OCI-LY7 (cell line): ENCODE results near the gene P3H1. TPM values are rescaled to one million over a fixed set of nuclear protein-coding genes. Genes with fewer than 3 reads are reported as not detected.

Experiments used
- BruUV-seq: library from RNA; stranded (reverse); fragments of 400-500 nt; replicated peaks from 2 replicates; lab custom pipeline; 2021; lab: Mats Ljungman, UMichigan
- CTCF ChIA-PET: fragments of 300-600 bp; sonication (Branson Sonifier 250); formaldehyde crosslinking; loops from one replicate; lab custom pipeline; 2022; ENCODE audit warnings: antibody characterized with exemption; ENCODE audit not compliant: unreplicated experiment; lab: Charles Lee
- POLR2A ChIA-PET: fragments of 300-600 bp; sonication (Branson Sonifier 250); formaldehyde crosslinking; loops from one replicate; lab custom pipeline; 2022; ENCODE audit warnings: antibody characterized with exemption; lab: Charles Lee
- DNase-seq: peaks from one replicate; pipeline ENCODE4 v3.0.0-alpha.2; 2015; ENCODE audit warnings: low spot score
- H2AFZ ChIP-seq: fragments of 200-600 bp; sonication (generic), shearing (Covaris generic); 2 replicates; pipeline ENCODE4 v1.6.1; 2014; ENCODE audit warnings: mild to moderate bottlenecking, antibody characterized with exemption, low read length, moderate library complexity
- H3K27ac ChIP-seq: fragments of 200-600 bp; sonication (generic); 2 replicates; pipeline ENCODE4 v1.5.1; 2014; ENCODE audit warnings: mixed run types, low read depth, mild to moderate bottlenecking, moderate library complexity, low read length, inconsistent platforms; ENCODE audit not compliant: poor library complexity, severe bottlenecking
- H3K36me3 ChIP-seq: fragments of 200-600 bp; sonication (generic); 2 replicates; pipeline ENCODE4 v1.6.1; 2014; ENCODE audit warnings: mild to moderate bottlenecking, antibody characterized with exemption, low read length, moderate library complexity, mixed read lengths; ENCODE audit not compliant: insufficient read depth
- H3K4me1 ChIP-seq: fragments of 200-600 bp; sonication (generic); 2 replicates; pipeline ENCODE4 v1.5.1; 2014; ENCODE audit warnings: mild to moderate bottlenecking, low read length; ENCODE audit not compliant: insufficient read depth, poor library complexity, severe bottlenecking
- H3K4me2 ChIP-seq: fragments of 200-600 bp; sonication (generic); 2 replicates; pipeline ENCODE4 v1.6.1; 2014; ENCODE audit warnings: mild to moderate bottlenecking, low read length
- H3K4me3 ChIP-seq: fragments of 200-600 bp; sonication (generic); 2 replicates; pipeline ENCODE4 v1.5.1; 2014; ENCODE audit warnings: mild to moderate bottlenecking, low read depth, low read length; ENCODE audit not compliant: poor library complexity, severe bottlenecking
- H3K79me2 ChIP-seq: fragments of 200-600 bp; sonication (generic); 2 replicates; pipeline ENCODE4 v1.6.1; 2016; ENCODE audit warnings: low read depth, mild to moderate bottlenecking, low read length, moderate library complexity, mixed read lengths; ENCODE audit not compliant: insufficient read depth
- H3K9me2 ChIP-seq: fragments of 200-600 bp; sonication (generic); 2 replicates; pipeline ENCODE4 v1.6.1; 2016; ENCODE audit warnings: mild to moderate bottlenecking, low read length, mixed read lengths; ENCODE audit not compliant: insufficient read depth
- H3K9me3 ChIP-seq: fragments of 200-600 bp; sonication (generic); 2 replicates; pipeline ENCODE4 v1.6.1; 2014; ENCODE audit warnings: mild to moderate bottlenecking, mixed run types, low read length, mixed read lengths
- H4K20me1 ChIP-seq: fragments of 200-600 bp; sonication (generic); 2 replicates; pipeline ENCODE4 v1.6.1; 2014; ENCODE audit warnings: mild to moderate bottlenecking, antibody characterized with exemption, low read length, moderate library complexity, mixed read lengths; ENCODE audit not compliant: insufficient read depth
- EZH2phosphoT487 ChIP-seq: fragments of 200-600 bp; sonication (generic); IDR thresholded peaks from 2 replicates; pipeline ENCODE4 v1.6.1; 2018; ENCODE audit warnings: low read depth, borderline replicate concordance, mild to moderate bottlenecking, mixed run types, antibody characterized with exemption, low read length, moderate library complexity, mixed read lengths
- intact Hi-C: fragments of 100-400 bp; cut with micrococcal nuclease; formaldehyde crosslinking; loops from one replicate; pipeline ENCODE4 v1.10.0; 2022; ENCODE audit not compliant: unreplicated experiment
- total RNA-seq, 2 experiments: library from RNA; depleted of rRNA in 1 of 2; stranded (reverse); fragments of >200 nt in 1 of 2; shearing (Covaris generic) in 1 of 2; gene quantifications; 2 replicates each; pipeline ENCODE4 v1.2.3, GENCODE V29; 2014 to 2022
- TF ChIP-seq, protein P1 (sequence below): fragments of 200-600 bp; sonication (generic); conservative IDR thresholded peaks from 2 replicates; pipeline ENCODE4 v1.5.1; 2014; ENCODE audit warnings: mild to moderate bottlenecking, antibody characterized with exemption, low read length, moderate library complexity, mixed read lengths

Gene P3H1
- total RNA-seq, 2 experiments from 2014 or later = 39.0 to 45.7 TPM

DNA sequence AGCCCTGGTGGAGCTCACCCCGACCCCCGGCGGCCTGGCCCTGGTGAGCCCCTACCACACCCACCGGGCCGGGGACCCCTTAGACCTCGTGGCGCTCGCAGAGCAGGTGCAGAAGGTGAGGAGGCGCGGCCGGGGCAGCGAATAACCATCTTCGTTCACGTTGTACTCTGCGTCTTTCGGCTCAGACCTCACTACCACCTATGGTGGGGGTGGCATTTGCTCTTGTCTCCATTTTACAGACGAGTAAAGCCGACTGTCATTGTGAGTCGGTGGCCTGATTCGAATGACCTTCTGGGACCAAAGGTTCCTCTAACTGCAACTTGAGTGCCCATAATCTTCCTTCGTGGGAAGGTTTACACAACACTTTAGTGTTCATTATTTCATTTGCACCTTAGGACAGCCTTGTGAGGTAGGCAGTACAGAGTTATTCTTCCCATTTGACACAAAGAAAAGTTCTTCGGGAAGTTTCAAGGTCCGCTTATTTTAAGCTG lies 727 bp upstream of the P3H1 start:
- no peak for DNase-seq
- Histone ChIP-seq H4K20me1 (peaks cover 10% of the 10 kb centered on the region), H3K9me2 (no peaks in the 10 kb centered on the region), H3K36me3 (peaks cover 15% of the 10 kb centered on the region), H3K9me3 (no peaks in the 10 kb centered on the region), H3K4me2 (peak overlapping the region; percentile 99), H3K27ac (peak overlapping the region; percentile 52), H3K4me1 (peaks cover 27% of the 10 kb centered on the region), H2AFZ (peak overlapping the region; percentile 69; the same call in 1 of the 2 replicates), H3K4me3 (peak overlapping the region; percentile 82), H3K79me2 (peaks cover 49% of the 10 kb centered on the region)
- no TSS peak for BruUV-seq
- POLR2A ChIA-PET = interaction anchor here (0.5 to 3.5 kb wide), 12 partner anchors 9 to 311 kb away, joined by 3 to 35 read pairs (median 3); partner anchors contain the start of genes PPCS, PPIH and ZNF691
- intact Hi-C loops = loop anchor here (1.0 to 10.0 kb wide), 4 partner anchors 85 to 433 kb away; partner anchors contain the start of genes FOXJ3, PPIH, SLC2A1 and YBX1
- TF ChIP-seq EZH2phosphoT487 = no peak
- TF ChIP-seq, protein P1, sequence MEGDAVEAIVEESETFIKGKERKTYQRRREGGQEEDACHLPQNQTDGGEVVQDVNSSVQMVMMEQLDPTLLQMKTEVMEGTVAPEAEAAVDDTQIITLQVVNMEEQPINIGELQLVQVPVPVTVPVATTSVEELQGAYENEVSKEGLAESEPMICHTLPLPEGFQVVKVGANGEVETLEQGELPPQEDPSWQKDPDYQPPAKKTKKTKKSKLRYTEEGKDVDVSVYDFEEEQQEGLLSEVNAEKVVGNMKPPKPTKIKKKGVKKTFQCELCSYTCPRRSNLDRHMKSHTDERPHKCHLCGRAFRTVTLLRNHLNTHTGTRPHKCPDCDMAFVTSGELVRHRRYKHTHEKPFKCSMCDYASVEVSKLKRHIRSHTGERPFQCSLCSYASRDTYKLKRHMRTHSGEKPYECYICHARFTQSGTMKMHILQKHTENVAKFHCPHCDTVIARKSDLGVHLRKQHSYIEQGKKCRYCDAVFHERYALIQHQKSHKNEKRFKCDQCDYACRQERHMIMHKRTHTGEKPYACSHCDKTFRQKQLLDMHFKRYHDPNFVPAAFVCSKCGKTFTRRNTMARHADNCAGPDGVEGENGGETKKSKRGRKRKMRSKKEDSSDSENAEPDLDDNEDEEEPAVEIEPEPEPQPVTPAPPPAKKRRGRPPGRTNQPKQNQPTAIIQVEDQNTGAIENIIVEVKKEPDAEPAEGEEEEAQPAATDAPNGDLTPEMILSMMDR = no peak
- CTCF ChIA-PET = interaction anchor here (1.1 to 2.3 kb wide), 3 partner anchors 41 to 174 kb away, joined by 4 to 9 read pairs (median 4); partner anchors contain the start of gene ZNF691

DNA sequence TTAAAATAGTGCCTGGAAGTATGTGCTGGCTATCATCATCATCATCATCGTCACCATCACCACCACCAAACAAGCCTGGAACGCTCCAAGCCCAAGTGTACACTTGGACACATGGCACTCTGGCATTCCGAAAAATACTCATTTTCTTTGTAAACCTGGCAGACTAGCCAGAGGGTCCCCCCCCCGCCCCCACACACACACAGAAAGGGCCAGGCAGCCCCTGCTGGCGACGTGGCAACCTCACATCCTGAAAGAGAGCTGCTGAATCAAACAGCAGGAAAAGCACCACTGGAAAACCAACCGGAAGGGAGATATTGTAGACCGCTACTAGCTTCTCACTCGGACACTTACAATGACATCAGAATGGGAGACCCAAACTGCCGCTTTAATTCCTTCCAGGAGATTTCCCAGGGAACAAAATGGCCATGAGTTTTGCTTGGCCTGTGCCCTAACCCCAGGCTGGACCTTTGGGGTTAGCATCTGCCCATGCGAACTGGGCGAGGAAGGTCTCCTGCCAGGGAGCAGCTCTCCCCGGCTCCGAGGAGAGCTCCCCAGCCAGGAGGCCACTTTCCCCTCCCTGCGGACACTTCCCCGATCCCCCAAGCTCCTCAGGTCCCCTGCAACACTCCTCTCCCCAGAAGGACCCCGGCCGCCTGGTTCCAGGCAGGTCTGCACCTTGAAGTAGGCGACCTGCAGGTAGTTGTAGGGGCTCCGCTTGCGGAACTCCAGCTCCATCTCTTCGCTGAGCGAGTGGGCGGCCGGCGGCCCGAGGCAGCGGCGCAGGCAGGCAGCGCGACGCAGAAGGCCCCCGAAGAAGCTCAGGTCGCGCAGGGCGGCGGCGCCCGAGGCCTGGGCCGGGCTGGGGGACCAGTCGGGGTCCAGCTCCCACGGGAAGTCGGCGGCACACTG lies 742 bp downstream of the P3H1 start:
- Histone ChIP-seq H3K4me2 (peak overlapping the region; percentile 88), H3K36me3 (peaks cover 29% of the 10 kb centered on the region), H3K9me2 (no peaks in the 10 kb centered on the region), H4K20me1 (peaks cover 10% of the 10 kb centered on the region), H3K4me1 (peaks cover 27% of the 10 kb centered on the region), H2AFZ (peak overlapping the region; percentile 57; the same call in 1 of the 2 replicates), H3K27ac (peak overlapping the region; percentile 50), H3K9me3 (no peaks in the 10 kb centered on the region), H3K4me3 (peak overlapping the region; percentile 82), H3K79me2 (peaks cover 43% of the 10 kb centered on the region)
- ChIA-PET POLR2A (interaction anchor here (0.6 to 3.5 kb wide), 17 partner anchors 8 to 1792 kb away, joined by 3 to 35 read pairs (median 3); partner anchors contain the start of genes PPCS, PPIH and ZNF691), CTCF (interaction anchor here (1.1 to 2.3 kb wide), 3 partner anchors 42 to 176 kb away, joined by 4 to 9 read pairs (median 4); partner anchors contain the start of gene ZNF691)
- BruUV-seq = no TSS peak
- intact Hi-C loops = loop anchor here (2.0 to 10.0 kb wide), 3 partner anchors 83 to 431 kb away; partner anchors contain the start of genes FOXJ3, SLC2A1 and YBX1
- peak; percentile 58 for DNase-seq
- no peak for TF ChIP-seq EZH2phosphoT487
- TF ChIP-seq, protein P1 = peak; percentile 72
